Bronchial epithelial cell (primary cell): ENCODE results near the gene JKAMP. TPM values are rescaled to one million over a fixed set of nuclear protein-coding genes. Genes with fewer than 3 reads are reported as not detected.

Experiments used
- DNase-seq: peaks from one replicate; pipeline ENCODE4 v3.0.0-alpha.2; 2010; ENCODE audit warnings: low read depth
- FAIRE-seq: peaks from 2 replicates; lab custom pipeline; 2011; peaks lifted over from hg19 to GRCh38; lab: Jason Lieb, UNC
- H3K27me3 ChIP-seq: 2 replicates; pipeline ENCODE4 v1.5.1; 2011; ENCODE audit warnings: low read length; ENCODE audit not compliant: control insufficient read depth, insufficient read depth
- H3K36me3 ChIP-seq: 2 replicates; pipeline ENCODE4 v1.5.1; 2011; ENCODE audit warnings: low read length; ENCODE audit not compliant: control insufficient read depth, insufficient read depth
- H3K4me3 ChIP-seq: 2 replicates; pipeline ENCODE4 v1.5.1; 2011; ENCODE audit warnings: mild to moderate bottlenecking, low read depth, low read length, control low read depth
- total RNA-seq: library from RNA; depleted of rRNA; stranded (reverse); fragments of >200 nt; gene quantifications from 2 replicates; pipeline ENCODE4 v1.2.1, GENCODE V29; 2014
- TF ChIP-seq, protein P1 (sequence below): IDR thresholded peaks from 2 replicates; pipeline ENCODE4 v1.5.1; 2011; ENCODE audit warnings: mild to moderate bottlenecking, moderate library complexity, low read length, control low read depth, inconsistent platforms; ENCODE audit not compliant: insufficient read depth, severe bottlenecking

Gene JKAMP
- total RNA-seq, 1 donor from 2014 or later: 35.3 TPM

DNA sequence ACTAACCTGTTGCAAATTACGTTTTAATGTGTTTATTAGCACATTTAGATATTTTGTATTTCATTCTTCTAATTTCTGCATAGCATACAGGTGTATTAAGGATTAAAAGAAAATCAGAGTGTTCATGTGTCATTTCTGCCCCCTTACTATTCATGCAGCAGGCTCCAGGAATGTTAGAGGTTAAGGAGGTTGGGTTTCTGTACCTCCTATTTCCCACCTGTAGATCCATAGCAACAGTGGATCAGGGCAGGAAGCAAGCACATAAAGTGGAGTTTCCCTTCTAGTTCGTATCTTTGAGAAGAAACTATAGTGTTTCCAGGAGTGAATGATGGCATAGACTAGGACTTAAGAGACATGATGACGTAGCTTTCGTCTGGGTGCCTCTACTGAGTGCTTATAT is 18.9 kb downstream of the JKAMP start:
- DNase-seq (no peak), FAIRE-seq (no peak)
- TF ChIP-seq, protein P1, sequence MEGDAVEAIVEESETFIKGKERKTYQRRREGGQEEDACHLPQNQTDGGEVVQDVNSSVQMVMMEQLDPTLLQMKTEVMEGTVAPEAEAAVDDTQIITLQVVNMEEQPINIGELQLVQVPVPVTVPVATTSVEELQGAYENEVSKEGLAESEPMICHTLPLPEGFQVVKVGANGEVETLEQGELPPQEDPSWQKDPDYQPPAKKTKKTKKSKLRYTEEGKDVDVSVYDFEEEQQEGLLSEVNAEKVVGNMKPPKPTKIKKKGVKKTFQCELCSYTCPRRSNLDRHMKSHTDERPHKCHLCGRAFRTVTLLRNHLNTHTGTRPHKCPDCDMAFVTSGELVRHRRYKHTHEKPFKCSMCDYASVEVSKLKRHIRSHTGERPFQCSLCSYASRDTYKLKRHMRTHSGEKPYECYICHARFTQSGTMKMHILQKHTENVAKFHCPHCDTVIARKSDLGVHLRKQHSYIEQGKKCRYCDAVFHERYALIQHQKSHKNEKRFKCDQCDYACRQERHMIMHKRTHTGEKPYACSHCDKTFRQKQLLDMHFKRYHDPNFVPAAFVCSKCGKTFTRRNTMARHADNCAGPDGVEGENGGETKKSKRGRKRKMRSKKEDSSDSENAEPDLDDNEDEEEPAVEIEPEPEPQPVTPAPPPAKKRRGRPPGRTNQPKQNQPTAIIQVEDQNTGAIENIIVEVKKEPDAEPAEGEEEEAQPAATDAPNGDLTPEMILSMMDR: no peak
- Histone ChIP-seq H3K4me3 (no peak overlapping the region), H3K36me3 (peaks cover 3% of the 10 kb centered on the region), H3K27me3 (no peaks in the 10 kb centered on the region)

DNA sequence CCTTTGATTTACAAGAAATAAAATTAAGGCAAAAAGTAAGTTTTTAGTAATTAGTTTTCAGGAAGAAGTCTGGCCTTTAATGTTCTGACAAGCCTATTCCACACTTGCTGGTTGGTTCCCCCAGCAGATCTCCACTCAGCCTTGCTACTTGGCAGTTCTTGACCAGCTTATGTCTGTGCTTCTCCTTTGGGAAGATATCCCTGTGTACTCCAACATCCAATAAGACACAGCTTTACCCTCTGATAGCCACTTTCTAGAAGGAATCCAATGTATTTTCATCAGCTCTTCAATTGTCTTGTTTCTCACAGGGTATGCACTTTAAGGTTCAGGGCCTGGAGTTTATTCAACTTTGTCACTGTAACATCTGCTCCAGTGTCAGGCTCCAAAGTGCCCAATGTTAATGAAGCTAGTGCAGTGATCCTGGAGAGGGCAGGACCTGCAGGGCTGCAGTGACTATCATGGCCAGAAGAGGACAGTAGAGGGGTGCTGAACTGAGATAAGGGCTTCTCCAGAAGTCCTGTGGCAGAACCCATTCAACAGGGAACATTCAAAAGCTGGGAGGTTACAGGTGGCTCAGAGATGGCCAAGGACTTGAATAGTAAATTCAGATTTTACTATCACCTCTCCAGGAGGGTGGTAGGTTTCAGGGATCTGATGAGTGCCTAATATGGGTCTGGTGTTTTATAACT is 22.9 kb downstream of the JKAMP start:
- peaks cover 3% of the 10 kb centered on the region for H3K36me3 ChIP-seq
- no peaks in the 10 kb centered on the region for H3K27me3 ChIP-seq
- DNase-seq: peak; percentile 63
- H3K4me3 ChIP-seq: no peak overlapping the region
- TF ChIP-seq, protein P1: peak; percentile 89
- FAIRE-seq: no peak

DNA sequence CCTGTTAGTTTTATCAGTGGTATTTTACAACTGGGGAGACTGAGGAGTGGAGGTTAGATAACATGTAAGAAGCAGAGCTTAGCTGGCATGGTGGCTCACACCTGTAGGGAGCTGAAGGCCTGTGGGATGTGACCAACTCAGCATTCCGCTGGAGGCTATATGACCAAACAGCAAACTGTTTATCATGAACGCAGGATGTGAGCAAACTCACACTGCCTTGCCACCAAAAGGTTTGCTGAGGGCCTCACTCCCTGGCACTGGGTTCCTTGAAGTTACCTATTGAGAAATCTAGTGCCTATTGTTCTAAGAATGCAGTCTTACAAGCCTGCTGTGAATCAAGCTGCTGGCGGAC is 23.4 kb downstream of the JKAMP start:
- Histone ChIP-seq H3K27me3 (no peaks in the 10 kb centered on the region), H3K4me3 (no peak overlapping the region), H3K36me3 (peaks cover 3% of the 10 kb centered on the region)
- peak; percentile 18 for FAIRE-seq
- TF ChIP-seq, protein P1: no peak
- DNase-seq: peak; percentile 78

DNA sequence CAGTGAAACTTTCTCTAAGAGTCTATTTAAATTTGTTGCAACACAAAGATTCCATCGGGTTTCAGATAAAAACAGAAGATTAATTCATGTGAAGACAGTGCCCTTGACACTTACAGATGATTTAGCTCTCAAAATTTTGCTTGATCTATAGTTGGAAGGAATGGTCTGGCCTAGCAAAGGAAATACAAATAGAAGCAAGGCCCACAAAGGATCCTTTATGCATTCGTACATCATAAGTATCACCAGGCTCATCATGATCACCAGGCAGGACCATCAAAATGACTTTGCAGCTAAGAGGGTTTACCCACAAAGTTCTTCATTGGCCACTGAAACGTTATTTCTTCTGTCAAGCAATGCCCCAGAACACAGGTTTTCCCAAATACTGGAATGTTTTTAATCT is 24.8 kb downstream of the JKAMP start:
- TF ChIP-seq, protein P1: no peak
- Histone ChIP-seq H3K36me3 (no peaks in the 10 kb centered on the region), H3K4me3 (no peak overlapping the region), H3K27me3 (no peaks in the 10 kb centered on the region)
- DNase-seq: no peak
- no peak for FAIRE-seq

DNA sequence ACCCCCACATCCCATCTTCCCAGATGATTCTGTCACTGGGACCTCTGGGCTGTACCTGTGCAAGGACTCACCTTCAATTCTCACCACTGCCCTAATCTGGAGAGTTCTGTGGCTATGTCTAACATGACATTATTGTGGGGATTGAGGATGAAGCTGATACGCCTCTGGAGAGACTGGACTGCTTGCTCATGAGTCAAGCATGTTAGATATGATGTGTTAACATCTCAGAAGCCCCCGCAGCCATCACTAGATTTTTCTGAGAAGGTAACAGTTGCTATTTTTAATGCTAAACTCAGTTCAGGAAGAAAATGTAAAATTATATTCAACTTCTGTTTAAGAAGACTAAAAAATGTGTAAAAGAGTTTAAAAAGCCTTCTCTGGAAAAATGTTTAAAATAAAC is 25.7 kb downstream of the JKAMP start:
- Histone ChIP-seq H3K4me3 (no peak overlapping the region), H3K27me3 (no peaks in the 10 kb centered on the region), H3K36me3 (no peaks in the 10 kb centered on the region)
- TF ChIP-seq, protein P1: no peak
- DNase-seq: no peak
- no peak for FAIRE-seq

DNA sequence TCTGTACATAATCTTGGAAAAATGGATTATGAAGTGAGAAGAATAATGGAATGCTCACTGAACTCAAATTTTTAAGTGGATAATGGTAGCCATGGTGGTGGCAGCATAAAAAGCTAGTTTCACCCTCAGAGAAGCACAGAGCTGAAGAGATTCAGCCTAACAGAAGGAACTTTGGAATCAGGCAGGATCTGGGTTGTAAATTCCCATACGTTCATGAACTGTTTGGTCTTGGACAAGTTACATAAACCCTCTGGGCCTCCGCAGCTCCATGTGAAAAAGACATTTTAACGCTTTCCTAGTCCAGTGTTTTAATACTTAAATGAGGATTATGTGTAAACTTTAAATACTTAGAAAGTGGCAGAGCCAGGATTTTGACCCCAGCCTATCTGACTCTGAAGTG is 26.6 kb downstream of the JKAMP start:
- FAIRE-seq: no peak
- TF ChIP-seq, protein P1: no peak
- no peak overlapping the region for H3K4me3 ChIP-seq

More for the DNA sequence above, 26.6 kb downstream of the JKAMP start:
- no peak for DNase-seq
- H3K27me3 ChIP-seq: no peaks in the 10 kb centered on the region
- no peaks in the 10 kb centered on the region for H3K36me3 ChIP-seq
